ENCODE data around the gene MMP17.
A peak's percentile ranks its signal among the peaks of the same experiment; 100 is the strongest.
"Not testable (repeated sequence)": the region's sequence is repeated elsewhere in the genome, so short reads cannot be mapped to it uniquely, and the experiment has no call there.

The MMP17 gene

GRCh38 chr12:131800594-131801135 is 27.5 kb upstream of the MMP17 start:
- no peak for DNase-seq

DNA sequence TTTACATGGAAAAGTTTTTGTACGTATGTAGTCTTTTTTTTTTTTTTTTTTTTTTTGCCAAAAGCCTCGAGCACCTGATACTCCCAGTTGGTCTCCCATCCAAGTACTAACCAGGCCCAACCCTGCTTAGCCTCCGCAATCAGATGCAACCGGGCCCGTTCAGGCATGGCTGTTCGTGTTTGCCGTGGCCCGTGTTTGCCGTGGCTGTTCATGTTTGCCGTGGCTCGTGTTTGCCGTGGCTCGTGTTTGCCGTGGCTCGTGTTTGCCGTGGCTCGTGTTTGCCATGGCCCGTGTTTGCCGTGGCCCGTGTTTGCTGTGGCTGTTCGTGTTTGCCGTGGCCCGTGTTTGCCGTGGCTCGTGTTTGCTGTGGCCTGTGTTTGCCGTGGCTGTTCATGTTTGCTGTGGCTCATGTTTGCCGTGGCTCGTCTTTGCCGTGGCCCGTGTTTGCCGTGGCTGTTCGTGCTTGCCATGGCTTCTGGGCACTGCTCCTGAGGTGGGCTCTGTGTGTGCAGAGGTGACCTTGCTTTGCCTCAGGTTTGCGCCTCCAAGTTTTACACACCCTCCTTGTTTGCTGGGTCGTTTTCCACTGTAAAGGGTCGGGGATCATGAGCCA is 26.8 kb upstream of the MMP17 start:
- DNase-seq, result no peak

- DNase-seq, result no peak
These were observed 24.2 kb upstream of the MMP17 start for GRCh38 chr12:131803961-131804521.

DNA sequence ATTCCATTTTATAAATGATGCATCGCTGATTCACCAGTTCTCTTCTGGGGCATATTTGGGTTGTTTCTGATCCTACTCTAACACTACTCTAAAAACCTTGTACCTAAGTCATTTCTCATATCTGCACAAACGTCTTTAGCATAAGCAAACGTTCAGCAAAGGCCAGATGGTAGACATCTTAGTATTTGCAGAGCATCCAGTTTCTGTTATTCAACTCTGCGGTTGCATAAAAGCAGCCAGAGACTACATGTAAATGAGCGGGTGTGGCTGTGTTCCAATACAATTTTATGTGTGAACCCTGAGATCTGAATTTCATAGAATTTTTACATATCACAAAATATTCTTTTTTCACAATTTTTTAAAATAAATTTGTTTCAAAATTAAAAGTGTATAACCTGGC is 22.8 kb upstream of the MMP17 start:
- no peak for DNase-seq

DNA sequence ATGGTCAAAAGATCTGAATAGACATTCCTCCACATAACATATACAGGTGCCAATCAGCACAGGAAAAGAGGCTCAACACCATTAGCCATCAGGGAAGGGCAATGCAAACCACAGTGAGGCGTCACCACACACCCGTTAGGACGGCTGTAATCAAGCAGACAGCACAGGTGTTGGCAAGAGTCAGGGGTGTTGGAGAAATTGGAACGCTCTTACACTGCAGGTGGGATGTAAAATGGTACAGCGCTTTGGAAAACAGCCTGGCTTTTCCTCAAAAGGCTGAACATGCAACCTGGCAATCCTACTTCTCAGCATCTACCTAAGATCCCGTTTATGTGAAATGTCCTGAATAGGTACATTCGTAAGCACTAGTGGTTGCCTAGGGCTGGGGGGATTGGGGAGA is 21.5 kb upstream of the MMP17 start:
- no peak for DNase-seq

- peak; percentile 42 for DNase-seq
These were observed 19.3 kb upstream of the MMP17 start for GRCh38 chr12:131808744-131809371.

DNA sequence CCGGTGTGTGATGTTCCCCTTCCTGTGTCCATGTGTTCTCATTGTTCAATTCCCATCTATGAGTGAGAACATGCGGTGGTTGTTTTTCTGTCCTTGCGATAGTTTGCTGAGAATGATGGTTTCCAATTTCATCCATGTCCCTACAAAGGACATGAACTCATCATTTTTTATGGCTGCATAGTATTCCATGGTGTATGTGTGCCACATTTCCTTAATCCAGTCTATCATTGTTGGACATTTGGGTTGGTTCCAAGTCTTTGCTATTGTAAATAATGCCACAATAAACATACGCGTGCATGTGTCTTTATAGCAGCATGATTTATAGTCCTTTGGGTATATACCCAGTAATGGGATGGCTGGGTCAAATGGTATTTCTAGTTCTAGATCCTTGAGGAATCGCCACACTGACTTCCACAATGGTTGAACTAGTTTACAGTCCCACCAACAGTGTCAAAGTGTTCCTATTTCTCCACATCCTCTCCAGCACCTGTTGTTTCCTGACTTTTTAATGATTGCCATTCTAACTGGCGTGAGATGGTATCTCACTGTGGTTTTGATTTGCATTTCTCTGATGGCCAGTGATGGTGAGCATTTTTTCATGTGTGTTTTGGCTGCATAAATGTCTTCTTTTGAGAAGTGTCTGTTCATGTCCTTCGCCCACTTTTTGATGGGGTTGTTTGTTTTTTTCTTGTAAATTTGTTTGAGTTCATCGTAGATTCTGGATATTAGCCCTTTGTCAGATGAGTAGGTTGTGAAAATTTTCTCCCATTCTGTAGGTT is 18.5 kb upstream of the MMP17 start:
- DNase-seq, result not testable (repeated sequence)

GRCh38 chr12:131810726-131811125 is 17.5 kb upstream of the MMP17 start:
- DNase-seq, result no peak

- no peak for DNase-seq
These were observed 13.1 kb upstream of the MMP17 start for GRCh38 chr12:131815131-131815530.

GRCh38 chr12:131816495-131816894 is 11.7 kb upstream of the MMP17 start:
- DNase-seq, result no peak

GRCh38 chr12:131817241-131817640 is 11.0 kb upstream of the MMP17 start:
- DNase-seq, result no peak

- DNase-seq, result no peak
These were observed 9.2 kb upstream of the MMP17 start for GRCh38 chr12:131818821-131819585.

DNA sequence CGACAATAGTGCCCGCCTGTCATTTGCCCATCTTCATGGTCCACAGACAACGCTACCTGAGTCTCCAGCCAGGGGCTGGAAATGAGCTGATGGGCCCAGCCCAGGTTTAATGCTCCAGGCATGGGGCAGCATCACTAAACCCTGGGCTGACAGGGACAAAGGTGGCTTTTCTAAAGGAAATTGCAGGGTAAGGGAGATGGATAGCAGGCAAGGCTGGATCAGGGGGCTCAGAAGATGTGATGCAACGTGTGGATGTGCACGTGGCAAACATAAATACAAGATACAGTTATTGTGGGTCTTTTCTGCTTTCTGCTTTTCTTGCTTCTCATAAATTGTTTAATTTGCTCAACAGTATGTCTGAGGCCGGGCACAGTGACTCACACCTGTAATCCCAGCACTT is 3.7 kb upstream of the MMP17 start:
- DNase-seq, result no peak

GRCh38 chr12:131825146-131825892 is 2.9 kb upstream of the MMP17 start:
- no peak for DNase-seq

GRCh38 chr12:131826097-131826928 is 1.9 kb upstream of the MMP17 start:
- DNase-seq, result no peak

- no peak for DNase-seq
These were observed 620 bp downstream of the MMP17 start for GRCh38 chr12:131828671-131829355.

DNA sequence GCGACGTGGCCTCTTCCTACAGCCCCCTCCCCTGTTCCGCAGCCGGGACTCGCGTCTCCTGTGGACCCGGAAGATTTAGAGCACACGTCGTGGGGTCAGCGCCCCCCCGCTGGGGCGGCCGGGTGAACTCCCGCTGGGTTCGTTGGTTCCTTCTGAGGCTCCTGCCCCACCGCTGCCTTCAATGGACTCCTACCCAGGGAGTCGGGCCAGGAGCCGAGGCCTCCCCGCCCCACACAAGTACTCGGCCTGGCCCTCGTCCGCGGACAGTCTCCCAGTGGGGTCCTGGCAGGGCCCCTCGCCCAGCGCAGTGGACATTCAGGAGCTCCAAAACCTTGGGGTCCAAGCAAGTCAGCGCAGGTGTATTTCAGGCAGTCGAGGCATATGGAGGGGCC is 1.2 kb downstream of the MMP17 start:
- DNase-seq, result no peak

GRCh38 chr12:131829791-131830334 is 1.7 kb downstream of the MMP17 start:
- DNase-seq, result no peak

GRCh38 chr12:131830335-131830913 is 2.2 kb downstream of the MMP17 start:
- peak; percentile 80 for DNase-seq

Data from NCI-H345 (cell line).